ENCODE results near the gene PTPRJ. TPM values are rescaled to one million over a fixed set of nuclear protein-coding genes. Genes with fewer than 3 reads are reported as not detected.

Gene PTPRJ
- total RNA-seq, 1 donor from 2014 or later, result 7.1 TPM

DNA sequence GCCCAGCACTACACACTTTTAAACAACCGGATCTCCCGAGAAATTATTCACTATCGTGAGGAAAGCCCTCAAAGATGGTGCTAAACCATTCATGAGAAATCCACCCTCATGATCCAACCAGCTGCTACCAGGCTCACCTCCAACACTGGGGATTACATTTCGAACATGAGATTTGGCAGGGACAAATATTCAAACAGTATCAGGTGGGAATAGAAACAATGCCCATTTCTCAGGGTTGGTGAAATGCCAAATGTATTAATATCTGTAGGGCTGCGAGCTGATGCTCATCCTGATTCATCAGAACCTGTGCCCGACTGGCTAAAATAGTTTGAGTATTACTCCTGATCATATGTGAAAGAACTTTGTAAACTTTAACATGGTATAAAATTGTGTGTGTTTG, 15.8 kb upstream of the PTPRJ start:
- intact Hi-C loops (cut with micrococcal nuclease), result no loop called here
- ATAC-seq (no peak), DNase-seq (no peak)

DNA sequence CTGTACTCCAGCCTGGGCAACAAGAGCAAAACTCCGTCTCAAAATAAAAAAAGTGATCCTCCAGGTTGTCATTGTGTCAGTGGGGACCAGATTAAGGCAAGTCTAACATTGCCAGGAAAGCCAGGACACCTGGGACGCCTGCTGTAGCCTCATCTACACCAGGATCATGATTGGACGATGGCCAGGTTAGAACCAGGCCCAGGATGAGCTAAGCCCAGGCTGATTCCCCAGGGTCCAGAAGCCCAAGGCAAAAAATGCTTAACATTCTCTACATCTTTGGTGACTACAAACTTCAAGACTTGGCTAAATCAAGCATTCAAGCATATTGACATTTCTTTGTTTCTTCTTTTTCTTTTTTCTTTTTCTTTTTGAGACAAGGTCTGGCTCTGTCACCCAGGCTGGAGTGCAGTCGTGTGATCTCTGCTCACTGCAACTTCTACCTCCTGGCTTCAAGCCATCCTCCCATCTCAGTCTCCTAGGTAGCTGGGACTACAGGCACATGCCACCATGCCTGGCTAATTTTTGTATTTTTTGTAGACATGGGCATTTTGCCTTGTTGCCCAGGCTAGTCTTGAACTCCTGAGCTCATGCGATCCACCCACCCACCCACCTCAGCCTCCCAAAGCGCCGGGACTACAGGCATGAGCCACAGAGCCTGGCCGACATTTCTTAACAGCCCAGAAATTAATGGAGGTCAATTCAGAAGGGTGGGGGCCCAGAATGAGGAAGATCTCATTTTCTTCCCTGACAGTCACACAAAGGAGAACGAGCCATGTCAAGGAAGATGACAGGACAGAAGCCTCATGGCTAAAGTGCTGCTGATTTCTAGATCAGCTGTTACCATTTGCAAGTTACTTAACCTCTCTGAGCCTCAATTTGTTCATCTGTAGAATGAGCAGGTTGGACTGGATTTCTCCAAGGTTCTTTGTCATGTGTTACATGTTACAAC, 12.5 kb upstream of the PTPRJ start:
- intact Hi-C loops (cut with micrococcal nuclease), result no loop called here
- ATAC-seq (no peak), DNase-seq (no peak)

DNA sequence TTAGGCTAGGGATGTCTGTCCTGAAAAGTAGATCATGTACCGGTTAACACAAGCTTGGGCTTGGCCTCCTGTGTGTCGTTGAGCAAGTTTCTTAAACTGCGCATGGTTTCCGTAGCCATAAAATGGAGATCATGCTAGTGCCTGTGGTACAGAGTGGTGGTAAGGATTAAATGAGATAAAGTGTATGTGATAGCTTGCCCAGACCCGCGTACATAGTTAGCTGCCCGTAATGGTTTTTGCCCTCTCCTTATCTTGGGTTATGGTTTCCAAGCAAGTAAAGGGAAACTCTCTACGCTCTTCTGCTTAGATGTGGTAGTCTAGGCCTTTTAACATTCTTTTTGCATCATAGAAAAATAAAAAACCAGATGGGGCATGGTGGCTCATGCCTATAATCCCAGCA, 11.0 kb upstream of the PTPRJ start:
- ATAC-seq (no peak), DNase-seq (no peak)
- intact Hi-C loops (cut with micrococcal nuclease), result no loop called here

DNA sequence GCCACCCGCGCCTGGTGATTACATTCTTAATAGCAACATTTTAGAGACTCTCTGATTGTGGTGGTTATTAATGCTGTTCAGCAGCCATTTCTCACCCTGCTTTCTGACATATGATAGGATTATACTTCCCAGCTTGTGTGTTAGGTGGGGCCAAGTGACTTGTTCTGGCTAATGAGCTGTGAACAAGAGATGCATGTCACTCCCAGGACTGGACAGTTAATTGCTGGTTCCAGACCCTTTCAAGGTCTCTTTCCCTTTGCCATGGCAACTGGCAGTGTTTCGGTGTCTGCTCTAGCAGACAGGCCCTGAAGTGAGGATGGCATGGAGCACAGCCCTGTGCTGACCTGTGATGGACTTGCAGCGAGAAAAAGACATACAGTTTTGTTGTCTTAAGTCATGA, 8.9 kb upstream of the PTPRJ start:
- DNase-seq (no peak), ATAC-seq (no peak)
- intact Hi-C loops (cut with micrococcal nuclease), result no loop called here

DNA sequence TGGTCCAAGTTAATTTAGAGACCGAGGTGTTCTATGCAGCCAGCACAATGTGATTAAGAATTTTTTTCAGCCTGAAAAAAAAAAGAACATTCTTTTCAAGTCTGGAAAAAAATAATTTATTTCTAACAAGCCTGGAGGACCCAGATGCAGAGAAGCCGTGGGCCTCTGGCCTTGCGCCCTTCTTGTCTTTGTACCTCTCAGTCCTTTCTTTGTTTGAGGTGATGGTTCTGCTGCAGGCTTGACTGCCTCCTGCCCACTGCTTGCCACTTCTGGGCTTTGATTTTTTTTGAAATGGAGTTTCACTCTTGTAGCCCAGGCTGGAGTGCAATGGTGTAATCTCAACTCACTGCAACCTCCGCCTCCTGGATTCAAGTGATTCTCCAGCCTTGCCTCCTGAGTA, 7.2 kb upstream of the PTPRJ start:
- no peak for ATAC-seq

DNA sequence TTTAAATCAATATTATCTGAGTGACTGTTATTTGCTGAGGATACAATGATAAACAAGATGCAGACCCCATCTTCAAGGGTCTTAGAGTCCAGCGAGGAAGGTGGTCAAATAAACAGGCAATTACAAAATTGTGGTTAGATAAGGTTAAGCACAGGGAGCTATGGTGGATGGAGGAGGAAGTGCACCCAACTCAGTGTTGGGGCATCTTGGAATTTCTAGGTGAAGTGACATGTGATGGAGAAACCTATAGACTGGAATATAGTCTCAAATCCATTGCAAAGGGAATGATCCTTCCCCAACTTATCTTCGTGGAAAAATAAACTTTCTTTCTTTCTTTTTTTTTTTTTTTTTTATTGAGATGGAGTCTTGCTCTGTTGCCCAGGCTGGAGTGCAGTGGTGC, 3.4 kb upstream of the PTPRJ start:
- ATAC-seq (no peak), DNase-seq (no peak)
- intact Hi-C loops (cut with micrococcal nuclease), result no loop called here

More for the DNA sequence above, 7.2 kb upstream of the PTPRJ start:
- DNase-seq, result no peak
- intact Hi-C loops (cut with micrococcal nuclease), result no loop called here

DNA sequence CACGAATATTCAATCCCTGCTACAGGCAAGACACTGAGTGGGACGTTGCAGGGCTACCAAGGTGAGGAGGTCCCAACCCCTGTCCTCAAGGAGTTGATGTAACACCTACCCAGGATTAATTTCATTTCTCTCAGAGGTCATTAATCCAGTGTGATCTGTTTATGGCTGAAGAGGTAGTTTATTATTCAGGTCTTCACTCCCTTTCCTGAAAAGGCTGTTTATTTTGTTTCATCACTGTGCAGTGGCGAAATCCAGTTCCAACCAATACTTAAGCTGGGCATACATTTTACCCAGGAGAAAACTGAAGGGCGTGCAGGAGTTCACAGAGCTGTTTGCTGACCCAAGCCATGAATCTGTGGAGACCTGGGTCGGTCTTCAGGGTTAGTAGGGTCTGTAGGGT, 2.7 kb upstream of the PTPRJ start:
- no peak for DNase-seq
- no peak for ATAC-seq
- intact Hi-C loops (cut with micrococcal nuclease), result no loop called here

DNA sequence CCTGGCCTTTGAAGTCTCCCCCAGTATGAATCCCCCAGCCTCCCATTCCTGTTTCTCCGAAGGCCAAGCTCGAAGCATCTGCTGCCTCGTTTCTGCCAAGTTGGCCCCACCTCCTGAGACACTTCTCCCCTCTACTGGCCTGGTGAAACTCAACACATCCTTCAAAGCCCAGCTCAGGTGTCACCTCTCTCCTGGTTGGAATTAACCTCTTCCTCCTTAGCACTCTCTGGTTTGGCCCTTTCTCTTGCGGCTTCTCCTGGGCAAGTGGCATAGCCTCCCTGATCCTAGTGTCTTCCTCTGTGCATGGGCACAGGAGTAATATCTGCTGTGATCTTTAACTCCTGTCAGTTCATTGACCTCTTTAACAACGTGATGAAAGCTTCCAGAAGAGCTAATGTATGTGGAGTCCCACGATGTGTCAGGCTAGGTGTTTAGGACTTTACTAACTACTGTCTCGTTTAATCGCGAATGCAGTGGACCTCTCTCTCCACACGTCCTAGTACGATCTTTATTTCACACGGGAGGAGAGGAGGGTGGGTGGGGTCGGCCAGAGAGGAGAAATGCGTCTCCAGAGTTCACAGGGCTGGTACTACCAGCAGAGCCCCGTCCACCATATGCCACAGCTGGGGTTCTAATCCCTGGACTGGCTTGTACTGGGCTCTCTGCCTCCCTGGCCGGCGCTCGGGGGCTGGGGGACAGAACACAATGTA, 826 bp upstream of the PTPRJ start:
- ATAC-seq (peak; percentile 21), DNase-seq (no peak)
- intact Hi-C loops (cut with micrococcal nuclease), result no loop called here

DNA sequence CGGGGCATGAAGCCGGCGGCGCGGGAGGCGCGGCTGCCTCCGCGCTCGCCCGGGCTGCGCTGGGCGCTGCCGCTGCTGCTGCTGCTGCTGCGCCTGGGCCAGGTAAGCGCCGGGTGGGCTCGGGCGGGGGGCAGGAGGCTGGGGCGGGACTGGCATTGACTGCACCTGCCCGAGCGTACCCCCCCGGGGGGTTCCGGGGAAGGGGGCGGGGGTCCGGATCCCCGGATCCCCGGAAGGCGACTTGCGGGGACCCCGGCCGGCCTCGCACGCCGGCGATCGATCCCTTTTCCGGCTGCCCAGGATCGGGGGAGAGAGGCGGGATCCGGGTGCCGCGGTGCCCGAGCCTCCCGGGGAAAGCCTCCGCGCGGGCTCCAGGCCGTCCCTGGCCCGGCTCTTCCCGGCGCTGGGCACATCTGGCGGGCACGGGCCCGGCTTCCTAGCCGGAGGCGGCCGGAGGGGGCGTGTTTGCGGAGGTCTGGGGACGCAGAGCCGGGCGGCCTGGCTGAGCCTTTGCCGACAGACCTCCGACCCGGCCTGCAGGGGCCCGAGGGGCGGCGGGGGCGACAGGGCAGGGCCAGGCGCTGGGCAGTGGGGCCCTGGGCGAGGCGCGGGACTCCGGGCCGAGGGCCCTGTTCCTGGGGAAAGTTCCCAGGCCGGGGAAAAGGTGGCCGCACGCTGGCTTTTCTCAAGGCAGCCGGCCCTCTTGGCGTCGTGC, 705 bp downstream of the PTPRJ start:
- DNase-seq (peak; percentile 74), ATAC-seq (peak; percentile 74)
- intact Hi-C loops (cut with micrococcal nuclease), result no loop called here

DNA sequence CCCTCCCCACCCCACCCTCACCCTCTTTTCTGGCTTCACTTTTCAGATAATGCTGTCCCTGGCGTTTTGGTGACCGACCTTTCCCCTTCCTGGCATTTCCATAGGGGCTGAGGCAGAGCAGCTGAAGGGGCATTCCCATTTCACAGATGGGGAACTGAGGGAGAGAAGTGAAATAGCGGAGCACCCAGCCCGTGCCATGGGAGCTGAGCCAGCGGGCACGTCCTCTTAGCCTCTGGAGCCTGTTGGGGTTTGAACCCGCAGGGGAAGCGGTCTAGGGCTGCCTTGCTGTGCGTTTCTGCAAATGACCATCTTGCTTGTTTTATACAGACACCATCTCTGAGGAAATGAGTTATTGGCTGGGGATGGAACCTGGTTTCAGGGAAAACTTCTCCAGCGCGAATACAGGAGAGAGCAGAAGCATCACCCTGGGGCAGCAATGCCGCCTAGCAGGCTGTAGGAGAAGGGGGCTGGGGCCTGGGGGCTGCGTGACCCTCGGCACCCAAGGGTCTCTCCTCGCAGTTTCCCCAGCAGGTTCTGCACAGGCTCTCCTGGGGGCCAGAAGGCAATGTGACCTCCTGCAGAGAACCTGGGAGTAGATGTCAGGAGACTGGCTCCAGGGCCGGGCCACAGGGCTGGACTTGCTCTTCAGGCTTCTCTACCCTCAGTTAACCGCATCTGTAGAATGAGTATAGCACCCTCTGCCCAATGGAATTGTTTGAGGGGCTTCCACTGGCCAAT, 1.5 kb downstream of the PTPRJ start:
- ATAC-seq, result no peak
- intact Hi-C loops (cut with micrococcal nuclease), result no loop called here
- peak; percentile 53 for DNase-seq

DNA sequence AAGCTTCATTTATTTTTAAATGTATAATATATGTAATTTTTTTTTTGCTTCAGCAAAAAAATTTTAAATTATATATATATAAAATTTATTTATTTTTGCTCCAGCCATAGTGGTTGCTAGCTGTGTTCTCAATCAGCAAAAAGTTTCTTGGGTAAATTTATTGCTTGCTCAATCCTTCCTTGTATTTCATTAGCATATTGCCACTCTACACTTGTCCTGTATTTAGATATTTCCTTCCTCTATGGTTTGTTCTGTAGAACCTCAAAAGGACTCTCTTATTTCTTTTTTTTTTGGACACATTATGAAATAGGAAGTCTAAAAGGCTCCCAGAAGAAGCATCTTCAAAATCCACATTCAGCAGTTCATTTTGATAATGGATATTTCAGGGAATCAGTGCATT, 2.3 kb downstream of the PTPRJ start:
- no peak for DNase-seq
- intact Hi-C loops (cut with micrococcal nuclease), result no loop called here
- ATAC-seq, result no peak

DNA sequence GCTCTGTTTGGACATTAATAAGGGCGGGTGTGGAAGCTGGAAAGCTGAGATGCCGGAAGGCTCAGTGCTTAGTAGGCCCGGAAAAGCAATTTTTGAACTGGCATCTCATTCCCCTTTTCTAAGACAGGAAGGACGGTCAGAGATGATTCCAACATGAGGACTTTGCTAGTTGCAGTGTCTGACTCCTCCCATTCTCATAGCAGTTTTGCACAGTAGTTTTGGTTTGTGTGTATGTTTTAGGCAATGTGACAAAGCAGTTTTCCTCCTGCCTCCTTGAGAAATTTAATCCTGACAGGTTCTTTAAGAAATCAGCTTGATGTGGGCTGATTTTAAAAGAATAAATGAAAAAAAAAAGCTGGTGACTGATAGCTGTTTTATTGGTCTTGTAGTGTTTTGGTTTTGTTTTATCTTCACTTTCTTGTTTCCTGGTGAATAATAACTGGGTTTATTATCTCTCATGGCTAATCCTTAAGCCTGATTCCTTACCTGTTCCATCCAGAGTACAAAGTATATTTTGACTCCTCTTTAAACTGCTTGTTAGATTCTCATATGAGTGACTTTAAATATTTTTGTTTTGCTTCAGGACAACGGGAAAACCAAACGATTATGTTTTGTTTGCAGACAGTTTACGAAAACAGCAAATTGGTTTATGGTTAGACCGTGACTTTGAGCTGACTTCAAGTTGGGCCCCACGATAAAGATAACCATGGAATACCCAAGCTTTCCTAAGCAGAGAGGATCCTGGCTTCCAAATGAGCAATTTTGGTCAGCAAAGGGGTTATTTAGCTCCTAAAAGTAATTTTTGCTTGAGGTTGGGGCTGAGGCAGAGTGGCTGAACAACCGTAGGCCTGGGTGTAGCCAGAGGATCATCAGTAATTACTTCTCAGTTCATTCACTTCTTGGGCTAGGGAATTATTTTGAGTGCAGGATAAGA, 3.4 kb downstream of the PTPRJ start:
- DNase-seq (no peak), ATAC-seq (no peak)
- intact Hi-C loops (cut with micrococcal nuclease), result no loop called here

DNA sequence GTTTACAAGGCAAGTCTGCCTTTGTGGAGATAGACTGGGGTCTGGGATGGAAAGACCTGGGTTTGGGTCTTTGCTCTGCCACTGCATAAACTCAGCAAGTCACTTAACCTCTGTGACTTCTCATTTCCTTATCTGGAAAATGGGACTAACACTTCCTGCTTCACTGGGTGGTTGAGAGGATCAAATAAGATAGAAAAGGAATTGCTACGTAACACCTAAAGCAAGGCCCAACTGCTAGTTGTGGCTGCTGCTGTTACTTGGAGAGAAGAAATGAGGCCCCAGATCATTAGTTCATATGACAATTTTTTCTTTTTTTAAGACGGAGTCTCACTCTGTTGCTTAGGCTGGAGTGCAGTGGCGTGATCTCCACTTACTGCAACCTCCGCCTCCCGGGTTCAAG, 5.9 kb downstream of the PTPRJ start:
- intact Hi-C loops (cut with micrococcal nuclease), result no loop called here
- DNase-seq, result no peak
- ATAC-seq, result no peak

DNA sequence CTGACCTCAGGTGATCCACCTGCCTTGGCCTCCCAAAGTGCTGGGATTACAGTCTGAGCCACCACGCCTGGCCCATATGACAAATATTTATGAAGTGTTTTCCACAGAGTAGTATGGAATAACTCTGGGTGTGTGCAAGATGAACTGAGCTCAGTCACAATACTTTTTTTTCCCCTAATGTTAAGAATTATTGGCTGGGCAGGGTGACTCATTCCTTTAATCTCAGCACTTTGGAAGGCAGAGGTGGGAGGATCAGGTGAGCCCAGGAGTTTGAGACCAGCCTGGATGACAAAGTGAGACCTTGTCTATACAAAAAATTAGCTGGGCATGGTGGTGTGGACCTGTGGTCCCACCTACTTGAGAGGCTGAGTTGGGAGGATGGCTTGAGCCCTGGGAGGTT, 6.4 kb downstream of the PTPRJ start:
- intact Hi-C loops (cut with micrococcal nuclease), result no loop called here
- DNase-seq (no peak), ATAC-seq (no peak)

DNA sequence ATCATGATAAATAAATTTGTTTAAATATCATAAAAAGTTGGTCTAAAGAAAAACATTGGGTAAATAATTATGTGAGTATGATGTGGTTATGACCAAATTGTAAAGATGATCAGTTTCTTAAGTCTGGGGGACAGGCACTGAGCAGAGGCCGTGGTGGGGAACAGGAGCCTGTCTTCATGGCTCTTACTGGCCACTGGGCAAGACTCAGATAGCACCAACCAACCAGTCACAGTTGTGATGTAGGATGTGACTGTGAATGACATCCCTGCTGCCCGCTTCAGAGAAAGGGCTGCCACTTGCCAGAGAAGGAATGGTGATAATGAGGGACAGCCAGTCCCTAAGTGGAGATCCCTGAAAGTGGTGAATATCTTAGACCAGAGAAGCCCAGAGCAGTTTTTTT, 7.0 kb downstream of the PTPRJ start:
- intact Hi-C loops (cut with micrococcal nuclease), result no loop called here
- ATAC-seq (peak; percentile 52), DNase-seq (no peak)

DNA sequence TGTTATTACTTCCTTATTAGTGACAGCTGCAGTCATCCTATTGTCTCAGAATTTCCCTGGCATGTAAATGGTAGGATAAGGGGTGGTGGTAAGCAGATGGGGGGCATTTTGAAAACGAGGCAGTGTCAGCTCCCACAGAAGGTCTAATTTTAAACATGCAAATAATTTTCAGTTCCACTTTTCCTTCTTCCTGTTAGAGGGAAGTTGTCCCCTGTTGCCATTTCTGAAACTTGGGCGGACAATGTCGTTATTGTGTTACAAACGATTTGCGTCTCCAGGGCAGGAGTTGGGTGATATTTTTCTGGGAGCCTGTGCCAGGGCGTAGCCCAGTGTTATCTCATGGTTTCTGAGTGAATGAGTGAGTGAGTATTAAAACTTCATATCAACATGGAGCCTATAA, 7.4 kb downstream of the PTPRJ start:
- no peak for DNase-seq
- intact Hi-C loops (cut with micrococcal nuclease), result no loop called here
- ATAC-seq, result peak; percentile 9

DNA sequence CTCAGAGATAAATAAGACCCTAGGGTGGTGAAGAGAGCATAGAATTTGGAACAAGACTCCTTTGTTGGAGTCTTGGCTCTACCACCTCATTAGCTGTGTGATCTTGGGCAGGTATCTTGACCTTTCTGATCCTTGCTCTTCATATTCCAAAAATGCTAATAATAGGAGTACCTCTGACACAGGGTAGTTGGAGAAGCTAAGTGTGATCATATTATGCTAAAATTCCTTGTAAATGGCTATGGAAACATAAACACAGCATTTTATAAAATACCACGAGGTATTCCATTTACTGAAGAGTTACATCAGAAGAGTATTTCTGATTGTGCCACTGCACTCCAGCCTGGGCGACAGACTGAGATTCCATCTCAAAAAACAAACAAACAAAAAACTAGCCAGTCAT, 9.4 kb downstream of the PTPRJ start:
- intact Hi-C loops (cut with micrococcal nuclease), result no loop called here
- ATAC-seq (no peak), DNase-seq (no peak)

DNA sequence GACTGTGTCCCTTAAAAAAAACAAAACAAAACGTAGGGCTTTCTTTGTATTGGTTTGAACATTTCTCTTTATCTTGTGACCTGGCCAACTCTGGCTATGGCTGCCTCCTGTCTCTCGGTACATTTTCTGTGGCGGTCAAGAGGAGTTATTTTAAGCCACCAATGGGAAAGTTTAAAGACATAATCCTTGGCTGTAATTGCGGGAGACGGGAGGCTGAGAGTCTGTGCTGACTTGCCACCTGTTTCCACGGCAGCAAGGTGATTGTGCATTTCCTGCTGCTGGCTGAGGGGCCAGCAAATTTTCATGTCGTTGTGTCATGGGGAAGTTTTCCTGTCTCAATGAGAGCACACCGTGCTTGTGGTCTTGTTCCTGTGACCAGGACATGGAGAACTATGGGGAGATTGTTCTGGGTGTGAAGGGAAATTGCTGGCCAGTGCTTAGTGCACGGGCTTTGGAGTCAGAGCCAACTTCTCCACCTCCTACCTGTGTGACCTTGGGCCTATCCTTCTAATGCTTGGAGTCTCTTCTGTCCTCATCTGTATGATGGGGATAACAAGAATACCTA, 11.0 kb downstream of the PTPRJ start:
- intact Hi-C loops (cut with micrococcal nuclease), result no loop called here
- peak; percentile 87 for ATAC-seq
- no peak for DNase-seq

Data from left ventricle myocardium superior (tissue), 1 donor.